HG03565 (cell line): ENCODE data around the gene MYO1B.

Source experiments
- ATAC-seq: cut with Tn5 transposase; IDR thresholded peaks from one replicate; pipeline ENCODE4 v1.9.1; 2021; ENCODE audit warnings: mild to moderate bottlenecking, moderate library complexity; ENCODE audit not compliant: unreplicated experiment

The MYO1B gene

DNA sequence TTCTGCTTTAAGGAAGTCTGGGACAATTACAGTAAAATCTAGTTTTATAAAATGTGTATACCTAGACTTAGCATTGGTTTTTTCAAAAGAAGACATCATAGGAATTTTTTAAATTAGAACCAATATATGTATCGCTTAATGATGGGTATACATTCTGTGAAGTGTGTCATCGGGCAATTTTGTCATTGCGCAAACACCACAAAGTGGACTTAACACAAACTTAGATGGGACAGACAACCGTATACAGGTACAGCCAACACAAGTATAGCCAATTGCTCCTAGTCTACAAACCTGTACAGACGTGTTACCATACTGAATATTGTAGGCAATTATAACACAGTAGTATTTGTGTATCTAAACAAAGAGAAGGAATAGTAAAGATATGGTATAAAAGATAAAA is 12.7 kb downstream of the MYO1B start:
- no peak for ATAC-seq

DNA sequence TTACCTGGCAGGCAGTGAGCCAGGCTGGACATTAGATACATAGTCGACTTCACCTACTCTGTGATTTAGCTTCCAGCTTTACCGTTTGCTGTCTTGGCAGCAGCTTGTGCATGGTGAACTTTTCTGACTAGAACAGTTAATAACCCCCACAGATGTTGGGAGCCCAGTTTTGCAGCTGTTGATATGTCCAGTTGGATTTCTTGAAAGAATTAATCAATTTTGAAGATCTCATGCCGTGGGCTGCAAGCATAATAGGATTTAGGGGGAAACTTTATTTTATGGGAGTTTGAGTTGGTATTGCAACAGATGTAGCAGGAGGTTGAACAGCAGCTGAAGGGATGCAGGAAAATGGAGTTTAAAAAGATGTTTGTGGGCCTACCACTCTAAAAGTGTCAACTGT is 13.8 kb downstream of the MYO1B start:
- ATAC-seq, result no peak

DNA sequence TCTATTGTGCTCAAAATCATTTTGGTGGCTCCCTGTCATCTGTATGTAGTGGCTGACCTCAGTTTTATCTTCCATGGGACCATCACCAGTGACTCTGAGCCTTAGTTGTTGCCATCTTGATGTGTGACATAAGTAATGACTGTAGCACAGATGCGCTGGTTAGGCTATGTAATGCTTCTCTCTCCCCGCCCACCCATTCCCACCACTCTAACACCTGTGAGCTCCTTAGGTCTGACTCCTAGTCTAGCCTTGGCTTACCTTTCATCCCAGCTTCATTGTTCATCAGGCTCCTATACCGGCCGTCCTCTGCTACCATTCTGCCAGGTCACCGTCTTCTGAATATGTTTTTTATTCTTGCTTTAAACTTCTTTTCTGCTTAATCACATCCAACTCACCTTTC is 17.2 kb downstream of the MYO1B start:
- no peak for ATAC-seq

DNA sequence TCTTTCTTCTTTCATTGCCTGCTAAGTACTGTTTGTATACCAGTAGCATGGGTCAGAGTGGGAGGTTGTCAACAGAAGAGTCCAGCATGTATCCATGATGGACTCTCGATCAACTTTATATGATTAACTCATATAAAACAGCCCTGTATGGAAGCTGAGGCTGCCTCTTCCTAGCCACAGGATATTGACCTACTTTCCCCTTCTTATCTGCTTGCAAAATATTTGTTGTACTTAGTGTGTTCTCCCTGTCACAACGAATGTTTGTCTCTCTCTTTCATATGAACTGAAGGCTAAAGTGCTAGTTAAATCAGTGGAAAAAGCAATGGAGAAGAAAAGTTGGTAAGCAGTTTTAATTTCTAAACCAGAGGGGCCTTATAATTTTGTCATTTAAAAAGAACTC is 17.8 kb downstream of the MYO1B start:
- no peak for ATAC-seq

GRCh38 chr2:191264647-191265081 is 19.5 kb downstream of the MYO1B start:
- ATAC-seq, result no peak

GRCh38 chr2:191265311-191266170 is 20.3 kb downstream of the MYO1B start:
- no peak for ATAC-seq

GRCh38 chr2:191266201-191266600 is 21.0 kb downstream of the MYO1B start:
- no peak for ATAC-seq

DNA sequence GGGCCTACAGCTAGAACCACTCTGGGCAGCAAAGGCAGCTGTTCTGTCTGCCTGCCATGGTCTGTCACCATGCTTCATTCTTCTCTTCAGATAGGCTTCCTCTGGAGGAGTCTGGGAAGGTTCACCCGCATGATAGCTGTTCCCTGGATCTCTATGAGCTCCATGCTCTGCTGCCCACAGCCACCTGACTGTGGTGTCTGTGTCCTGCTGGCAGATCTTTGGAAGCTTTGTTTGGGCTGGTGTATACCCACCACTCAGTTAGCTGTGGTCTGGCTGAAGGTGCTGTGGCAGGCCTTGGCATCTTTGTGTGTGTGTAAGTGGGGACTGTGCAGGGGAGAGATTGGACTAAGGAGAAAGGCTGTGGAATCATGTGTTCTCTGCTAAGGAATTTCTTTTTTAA is 23.4 kb downstream of the MYO1B start:
- no peak for ATAC-seq

DNA sequence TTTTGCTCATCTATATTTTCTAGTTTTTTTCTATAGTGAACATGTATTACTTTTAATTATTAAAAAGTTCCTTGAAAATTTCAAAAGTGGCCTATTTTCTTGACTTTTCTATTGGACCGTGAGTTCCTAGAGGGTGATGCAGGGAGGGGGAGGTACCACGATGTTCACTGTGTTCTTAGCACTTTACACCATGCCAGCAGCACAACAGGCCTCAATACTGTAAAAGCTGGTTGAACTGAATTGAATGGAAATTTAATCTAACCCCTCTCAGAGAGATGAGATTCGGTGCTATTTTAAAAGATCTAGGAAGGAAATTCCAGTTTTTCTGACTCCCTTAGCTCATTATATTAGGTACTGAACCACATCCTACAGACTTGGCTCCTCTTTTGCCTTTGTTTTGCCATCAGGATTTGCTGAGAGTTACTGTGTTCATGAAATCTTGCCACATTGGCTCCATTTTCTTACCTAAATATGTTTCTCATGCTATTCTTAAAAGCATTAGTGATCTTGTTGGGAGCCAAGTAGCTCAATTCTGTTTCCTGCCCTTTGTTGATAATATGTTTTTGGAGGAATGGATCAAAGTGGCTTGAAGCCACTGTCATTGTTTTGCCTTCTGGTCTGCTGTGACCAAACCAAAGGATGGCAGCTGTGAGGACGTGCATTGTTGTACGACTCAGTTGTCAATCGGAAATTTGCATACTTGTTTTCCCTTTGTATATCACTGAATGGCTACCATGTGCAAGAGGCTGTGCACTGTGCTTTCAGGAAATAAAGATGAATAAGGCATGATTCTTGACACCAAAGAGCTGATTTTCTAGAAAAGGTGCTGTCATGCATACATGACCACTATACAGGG is 25.3 kb downstream of the MYO1B start:
- ATAC-seq, result no peak

DNA sequence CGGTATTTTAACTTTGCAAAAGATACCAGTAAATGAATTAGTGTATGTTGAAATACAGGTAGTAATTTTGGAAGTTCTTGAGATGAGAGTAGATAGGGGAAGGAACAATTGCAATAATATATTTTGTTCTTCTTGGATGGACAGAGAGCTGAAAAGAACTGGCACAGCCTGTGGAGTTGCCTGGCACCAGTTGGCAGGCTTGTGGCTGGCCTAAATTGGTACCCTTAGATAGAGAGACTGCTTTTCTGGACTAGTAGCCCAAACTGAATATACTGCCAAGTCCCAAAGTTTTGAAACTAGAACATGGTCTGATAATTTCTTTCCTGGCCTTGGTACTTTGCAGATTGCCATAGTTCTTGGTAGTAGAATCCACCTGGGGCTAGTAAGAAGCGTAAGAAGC is 26.9 kb downstream of the MYO1B start:
- no peak for ATAC-seq

DNA sequence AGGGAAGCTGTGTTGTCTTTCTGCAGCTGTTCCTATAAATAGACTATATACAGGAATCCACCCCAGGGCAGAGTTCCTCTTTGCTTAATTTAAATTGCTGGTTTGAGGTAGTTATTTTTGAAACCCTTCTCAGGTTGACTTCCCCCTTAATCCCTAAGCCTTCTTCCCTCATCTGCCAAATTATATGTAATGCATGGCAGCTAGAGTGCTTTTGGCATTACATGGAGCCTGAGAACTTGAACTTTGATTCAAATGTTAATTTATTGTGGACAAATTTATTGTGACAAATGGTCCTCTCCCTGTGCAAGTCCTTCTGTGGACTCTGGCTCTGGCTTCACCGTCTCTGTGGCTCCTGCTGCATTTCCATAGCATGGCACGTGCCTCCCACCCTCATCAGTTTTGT is 29.2 kb downstream of the MYO1B start:
- no peak for ATAC-seq

GRCh38 chr2:191276792-191277465 is 31.7 kb downstream of the MYO1B start:
- ATAC-seq, result no peak

DNA sequence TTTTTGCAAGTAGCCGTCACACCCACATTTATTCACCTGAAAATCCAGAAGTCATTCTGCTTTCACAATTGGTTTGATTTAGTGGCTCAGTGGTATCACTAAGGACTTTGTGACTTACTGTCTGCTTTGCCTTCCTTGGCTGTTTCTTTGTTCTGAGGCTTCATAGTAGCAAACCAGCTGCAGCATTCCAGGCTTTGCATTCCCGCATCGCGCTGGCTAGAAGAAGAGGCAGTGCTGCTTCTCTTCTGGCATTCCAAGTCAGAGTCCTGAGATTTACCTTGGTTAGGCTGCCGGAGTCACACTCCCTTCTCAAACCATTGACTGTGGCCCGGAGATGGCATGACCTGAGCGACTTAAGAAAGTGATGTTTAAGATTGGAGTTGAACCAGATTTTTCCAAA is 35.1 kb downstream of the MYO1B start:
- ATAC-seq, result no peak

DNA sequence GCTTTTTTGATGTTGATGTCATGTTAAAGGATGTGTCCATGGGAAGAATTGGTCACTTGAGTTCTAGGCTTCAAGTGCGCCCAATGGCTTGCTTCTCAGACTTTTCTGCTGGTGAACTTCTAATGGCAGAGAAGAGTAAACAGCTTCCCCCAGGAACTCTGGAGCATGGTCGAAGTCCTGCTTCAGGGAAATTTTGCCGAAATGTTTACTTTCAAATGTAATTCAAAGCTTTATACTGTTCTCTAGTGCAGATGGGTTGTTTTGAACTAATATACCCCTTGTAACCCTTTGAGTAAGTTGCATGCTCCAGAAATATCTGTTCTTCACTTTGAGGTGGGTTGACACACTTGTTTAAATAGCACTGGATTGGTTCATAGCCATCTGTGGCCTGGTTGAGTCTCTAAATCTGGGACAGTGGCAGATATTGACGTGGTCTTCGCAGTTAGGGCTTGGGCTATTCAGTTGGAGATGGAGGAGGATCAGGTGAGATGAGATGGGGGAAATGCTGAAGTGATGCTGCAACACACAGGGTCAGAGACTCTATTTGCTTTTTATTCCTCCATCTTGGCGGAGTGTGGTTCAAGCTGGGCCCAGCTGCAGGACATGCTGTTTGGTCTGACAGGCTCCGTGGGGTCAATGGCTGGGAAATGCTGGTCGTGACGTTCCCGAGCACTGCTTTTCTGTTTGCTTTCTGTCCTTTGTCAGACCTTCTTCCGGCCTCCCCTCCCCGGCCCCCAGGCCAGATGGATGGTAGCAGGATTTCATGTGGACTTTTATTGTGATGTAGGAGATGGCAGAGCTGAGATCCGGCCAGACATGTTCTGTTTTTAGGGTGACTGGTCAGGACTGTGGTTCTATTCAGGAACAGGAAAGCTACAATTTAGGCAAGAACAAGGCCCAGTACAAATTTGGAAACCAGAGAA is 35.9 kb downstream of the MYO1B start:
- ATAC-seq, result no peak

- no peak for ATAC-seq
These were observed 40.0 kb downstream of the MYO1B start for GRCh38 chr2:191285252-191285651.

GRCh38 chr2:191287820-191288219 is 42.6 kb downstream of the MYO1B start:
- no peak for ATAC-seq

DNA sequence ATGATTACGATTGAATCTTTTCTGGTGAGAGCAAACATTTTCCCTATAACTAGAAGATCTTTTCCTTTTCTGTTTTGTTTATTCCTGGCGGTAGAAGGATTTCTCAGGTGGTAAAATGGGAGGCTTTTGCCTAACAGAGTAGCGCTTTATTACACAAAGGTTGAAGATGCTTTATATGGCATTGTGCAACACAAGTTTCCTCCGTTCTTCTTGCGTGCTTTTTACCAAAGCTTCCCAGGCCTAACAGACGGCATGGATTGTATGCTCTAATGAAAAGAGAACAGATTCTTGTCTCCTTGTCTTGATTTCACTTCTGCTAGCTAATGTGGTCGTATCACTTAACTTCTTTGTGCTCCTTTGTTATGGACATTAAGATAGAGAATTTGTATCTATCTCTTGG is 43.8 kb downstream of the MYO1B start:
- no peak for ATAC-seq

- no peak for ATAC-seq
These were observed 46.3 kb downstream of the MYO1B start for GRCh38 chr2:191291471-191291870.

- no peak for ATAC-seq
These were observed 47.7 kb downstream of the MYO1B start for GRCh38 chr2:191292869-191293268.

- no peak for ATAC-seq
These were observed 49.9 kb downstream of the MYO1B start for GRCh38 chr2:191295088-191295487.
